Measurements from ENCODE around the gene TRIM14. TPM values are rescaled to one million over a fixed set of nuclear protein-coding genes. Genes with fewer than 3 reads are reported as not detected.

TRIM14 gene
- total and polyA plus RNA-seq, 2 donors from 2014 or later: 11.3 to 26.3 TPM

DNA sequence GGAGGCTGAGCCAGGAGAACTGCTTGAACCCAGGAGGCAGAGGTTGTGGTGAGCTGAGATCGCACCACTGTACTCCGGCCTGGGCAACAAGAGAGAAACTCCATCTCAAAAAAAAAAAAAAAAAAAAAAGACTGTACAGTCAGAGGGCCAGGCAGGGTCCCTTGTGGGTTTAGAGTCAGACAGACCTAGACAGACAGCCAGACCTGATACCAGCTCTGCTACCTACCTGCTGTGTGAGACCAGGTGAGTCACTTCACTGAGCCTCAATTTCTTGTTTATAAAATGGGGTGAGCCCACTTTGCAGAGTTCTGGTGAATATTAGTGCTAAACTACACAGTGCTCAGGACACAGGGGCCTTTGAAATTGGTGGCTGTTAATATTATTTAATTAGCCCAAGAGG is 19.7 kb downstream of the TRIM14 start:
- no peak overlapping the region for H3K4me3 ChIP-seq (ENCODE audit: low read length in 3 of 3)
- DNase-seq (no peak), FAIRE-seq (no peak)
- no peaks in the 10 kb centered on the region for H3K4me1 ChIP-seq (ENCODE audit: control insufficient read depth in 2 of 3, insufficient read depth in 2 of 3, low read depth in 1 of 3, low read length in 3 of 3)
- intact Hi-C loops (cut with DNase I): no loop called here
- H3K9me3 ChIP-seq (ENCODE audit: control insufficient read depth in 2 of 3, insufficient read depth in 1 of 3, low read length in 3 of 3): no peaks in the 10 kb centered on the region
- no peak for TF ChIP-seq CTCF (IDR thresholded peaks at IDR 0.05; ENCODE audit: borderline replicate concordance, extremely low read depth, insufficient read depth)
- no peak overlapping the region for H3K27ac ChIP-seq (ENCODE audit: low read depth in 2 of 2, low read length in 2 of 2)
- H3K27me3 ChIP-seq (ENCODE audit: control insufficient read depth, insufficient read depth, low read length): no peaks in the 10 kb centered on the region
- no peak overlapping the region for H3K9ac ChIP-seq (ENCODE audit: low read length in 3 of 3)
- no peaks in the 10 kb centered on the region for H3K36me3 ChIP-seq (ENCODE audit: control insufficient read depth in 2 of 3, insufficient read depth in 3 of 3, low read length in 3 of 3)

DNA sequence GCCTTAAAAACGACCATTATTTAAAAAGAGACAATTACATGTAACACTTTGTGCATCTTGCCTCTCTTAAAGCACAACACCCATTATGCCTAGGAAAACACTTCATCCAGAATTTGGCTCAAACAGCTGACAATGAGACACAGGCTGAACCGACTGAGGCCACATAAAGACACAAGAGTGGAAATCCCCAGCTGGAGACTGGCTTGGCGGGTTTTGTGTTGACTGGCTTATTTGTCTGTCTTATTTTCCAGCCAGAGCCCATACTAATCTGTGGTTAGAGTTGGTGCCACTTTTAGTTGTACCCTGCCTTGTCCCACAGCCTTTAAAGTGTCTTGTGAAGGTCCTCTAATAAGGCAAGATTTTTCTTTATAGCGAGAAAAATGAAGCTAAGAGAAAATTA is 21.2 kb downstream of the TRIM14 start:
- H3K36me3 ChIP-seq (ENCODE audit: control insufficient read depth in 2 of 3, insufficient read depth in 3 of 3, low read length in 3 of 3): no peaks in the 10 kb centered on the region
- no peak for FAIRE-seq

GRCh38 chr9:98096091-98096490 is 22.9 kb downstream of the TRIM14 start:
- no peaks in the 10 kb centered on the region for H3K27me3 ChIP-seq (ENCODE audit: control insufficient read depth, insufficient read depth, low read length)
- H3K27ac ChIP-seq (ENCODE audit: low read depth in 2 of 2, low read length in 2 of 2): no peak overlapping the region
- FAIRE-seq (no peak), DNase-seq (no peak)
- H3K36me3 ChIP-seq (ENCODE audit: control insufficient read depth in 2 of 3, insufficient read depth in 3 of 3, low read length in 3 of 3): no peaks in the 10 kb centered on the region
- no peaks in the 10 kb centered on the region for H3K4me1 ChIP-seq (ENCODE audit: control insufficient read depth in 2 of 3, insufficient read depth in 2 of 3, low read depth in 1 of 3, low read length in 3 of 3)
- intact Hi-C loops (cut with DNase I): no loop called here
- H3K9me3 ChIP-seq (ENCODE audit: control insufficient read depth in 2 of 3, insufficient read depth in 1 of 3, low read length in 3 of 3): no peaks in the 10 kb centered on the region
- H3K4me3 ChIP-seq (ENCODE audit: low read length in 3 of 3): no peak overlapping the region
- no peak overlapping the region for H3K9ac ChIP-seq (ENCODE audit: low read length in 3 of 3)
- no peak for TF ChIP-seq CTCF (IDR thresholded peaks at IDR 0.05; ENCODE audit: borderline replicate concordance, extremely low read depth, insufficient read depth)

More for the DNA sequence above, 21.2 kb downstream of the TRIM14 start:
- no peak for TF ChIP-seq CTCF (IDR thresholded peaks at IDR 0.05; ENCODE audit: borderline replicate concordance, extremely low read depth, insufficient read depth)
- Histone ChIP-seq H3K27me3 (ENCODE audit: control insufficient read depth, insufficient read depth, low read length) (no peaks in the 10 kb centered on the region), H3K4me3 (ENCODE audit: low read length in 3 of 3) (no peak overlapping the region), H3K9ac (ENCODE audit: low read length in 3 of 3) (no peak overlapping the region), H3K27ac (ENCODE audit: low read depth in 2 of 2, low read length in 2 of 2) (no peak overlapping the region), H3K9me3 (ENCODE audit: control insufficient read depth in 2 of 3, insufficient read depth in 1 of 3, low read length in 3 of 3) (no peaks in the 10 kb centered on the region), H3K4me1 (ENCODE audit: control insufficient read depth in 2 of 3, insufficient read depth in 2 of 3, low read depth in 1 of 3, low read length in 3 of 3) (no peaks in the 10 kb centered on the region)
- no peak for DNase-seq
- intact Hi-C loops (cut with DNase I): no loop called here

DNA sequence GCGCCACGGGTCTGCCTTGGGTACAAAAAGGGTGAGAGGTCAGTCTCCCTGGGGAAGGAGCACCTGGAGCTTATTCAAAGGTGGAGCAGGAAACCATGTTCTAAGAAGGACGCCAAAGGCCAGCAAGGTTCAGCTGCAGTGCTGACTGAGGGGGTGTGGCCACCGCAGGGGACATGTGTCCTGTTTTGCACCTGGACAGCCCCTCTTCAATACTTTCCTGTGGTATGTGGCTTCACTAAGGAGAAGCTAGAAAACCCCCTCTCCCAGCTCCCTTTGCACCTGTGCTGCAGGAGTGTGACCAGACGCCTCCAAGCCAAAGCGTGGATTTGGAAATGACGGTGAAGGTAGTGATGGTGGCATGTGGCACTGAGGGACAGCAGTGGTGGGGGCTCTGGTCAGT is 23.6 kb downstream of the TRIM14 start:
- intact Hi-C loops (cut with DNase I): no loop called here
- Histone ChIP-seq H3K4me3 (ENCODE audit: low read length in 3 of 3) (no peak overlapping the region), H3K27me3 (ENCODE audit: control insufficient read depth, insufficient read depth, low read length) (no peaks in the 10 kb centered on the region), H3K36me3 (ENCODE audit: control insufficient read depth in 2 of 3, insufficient read depth in 3 of 3, low read length in 3 of 3) (no peaks in the 10 kb centered on the region), H3K9ac (ENCODE audit: low read length in 3 of 3) (no peak overlapping the region), H3K4me1 (ENCODE audit: control insufficient read depth in 2 of 3, insufficient read depth in 2 of 3, low read depth in 1 of 3, low read length in 3 of 3) (no peaks in the 10 kb centered on the region), H3K27ac (ENCODE audit: low read depth in 2 of 2, low read length in 2 of 2) (no peak overlapping the region), H3K9me3 (ENCODE audit: control insufficient read depth in 2 of 3, insufficient read depth in 1 of 3, low read length in 3 of 3) (no peaks in the 10 kb centered on the region)
- DNase-seq: no peak
- TF ChIP-seq CTCF (IDR thresholded peaks at IDR 0.05; ENCODE audit: borderline replicate concordance, extremely low read depth, insufficient read depth): no peak
- FAIRE-seq: no peak

All from kidney (tissue), 14 donors.